NB4 (cell line): Measurements from ENCODE around the gene VEGFB.

Experiments used
- DNase-seq: peaks from one replicate; pipeline ENCODE4 v3.0.0; 2010; ENCODE audit warnings: low read depth
- H3K4me3 ChIP-seq: one replicate; pipeline ENCODE4 v1.5.1; 2011; ENCODE audit warnings: mild to moderate bottlenecking, low read depth, low read length, moderate library complexity
- MYC ChIP-seq: IDR thresholded peaks from 2 replicates; pipeline ENCODE4 v1.6.1; 2011; ENCODE audit warnings: low read depth, low read length
- POLR2A ChIP-seq: IDR thresholded peaks from 2 replicates; pipeline ENCODE4 v1.6.1; 2011; ENCODE audit warnings: mild to moderate bottlenecking; ENCODE audit not compliant: insufficient read length; ENCODE audit errors: extremely low read depth
- TF ChIP-seq, protein P1 (sequence below): IDR thresholded peaks from 2 replicates; pipeline ENCODE4 v1.6.1; 2011; ENCODE audit warnings: low read depth, low read length
- TF ChIP-seq, protein P2 (sequence below): IDR thresholded peaks from one replicate; pipeline ENCODE4 v1.5.1; 2012; ENCODE audit warnings: low read depth, low read length

Gene VEGFB

GRCh38 chr11:64238076-64238475 is 3.7 kb downstream of the VEGFB start:
- no peak for DNase-seq
- no peak overlapping the region for H3K4me3 ChIP-seq

GRCh38 chr11:64238999-64239398 is 4.6 kb downstream of the VEGFB start:
- TF ChIP-seq MYC = no peak
- TF ChIP-seq, protein P1, sequence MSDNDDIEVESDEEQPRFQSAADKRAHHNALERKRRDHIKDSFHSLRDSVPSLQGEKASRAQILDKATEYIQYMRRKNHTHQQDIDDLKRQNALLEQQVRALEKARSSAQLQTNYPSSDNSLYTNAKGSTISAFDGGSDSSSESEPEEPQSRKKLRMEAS = 0 out of 2 replicates have a peak, but pooled peaks have one; percentile 14
- DNase-seq = peak; percentile 47
- no peak overlapping the region for H3K4me3 ChIP-seq

More at GRCh38 chr11:64238076-64238475, 3.7 kb downstream of the VEGFB start:
- TF ChIP-seq, protein P2, sequence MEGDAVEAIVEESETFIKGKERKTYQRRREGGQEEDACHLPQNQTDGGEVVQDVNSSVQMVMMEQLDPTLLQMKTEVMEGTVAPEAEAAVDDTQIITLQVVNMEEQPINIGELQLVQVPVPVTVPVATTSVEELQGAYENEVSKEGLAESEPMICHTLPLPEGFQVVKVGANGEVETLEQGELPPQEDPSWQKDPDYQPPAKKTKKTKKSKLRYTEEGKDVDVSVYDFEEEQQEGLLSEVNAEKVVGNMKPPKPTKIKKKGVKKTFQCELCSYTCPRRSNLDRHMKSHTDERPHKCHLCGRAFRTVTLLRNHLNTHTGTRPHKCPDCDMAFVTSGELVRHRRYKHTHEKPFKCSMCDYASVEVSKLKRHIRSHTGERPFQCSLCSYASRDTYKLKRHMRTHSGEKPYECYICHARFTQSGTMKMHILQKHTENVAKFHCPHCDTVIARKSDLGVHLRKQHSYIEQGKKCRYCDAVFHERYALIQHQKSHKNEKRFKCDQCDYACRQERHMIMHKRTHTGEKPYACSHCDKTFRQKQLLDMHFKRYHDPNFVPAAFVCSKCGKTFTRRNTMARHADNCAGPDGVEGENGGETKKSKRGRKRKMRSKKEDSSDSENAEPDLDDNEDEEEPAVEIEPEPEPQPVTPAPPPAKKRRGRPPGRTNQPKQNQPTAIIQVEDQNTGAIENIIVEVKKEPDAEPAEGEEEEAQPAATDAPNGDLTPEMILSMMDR = no peak
- TF ChIP-seq, protein P1 = no peak
- no peak for TF ChIP-seq POLR2A
- no peak for TF ChIP-seq MYC

DNA sequence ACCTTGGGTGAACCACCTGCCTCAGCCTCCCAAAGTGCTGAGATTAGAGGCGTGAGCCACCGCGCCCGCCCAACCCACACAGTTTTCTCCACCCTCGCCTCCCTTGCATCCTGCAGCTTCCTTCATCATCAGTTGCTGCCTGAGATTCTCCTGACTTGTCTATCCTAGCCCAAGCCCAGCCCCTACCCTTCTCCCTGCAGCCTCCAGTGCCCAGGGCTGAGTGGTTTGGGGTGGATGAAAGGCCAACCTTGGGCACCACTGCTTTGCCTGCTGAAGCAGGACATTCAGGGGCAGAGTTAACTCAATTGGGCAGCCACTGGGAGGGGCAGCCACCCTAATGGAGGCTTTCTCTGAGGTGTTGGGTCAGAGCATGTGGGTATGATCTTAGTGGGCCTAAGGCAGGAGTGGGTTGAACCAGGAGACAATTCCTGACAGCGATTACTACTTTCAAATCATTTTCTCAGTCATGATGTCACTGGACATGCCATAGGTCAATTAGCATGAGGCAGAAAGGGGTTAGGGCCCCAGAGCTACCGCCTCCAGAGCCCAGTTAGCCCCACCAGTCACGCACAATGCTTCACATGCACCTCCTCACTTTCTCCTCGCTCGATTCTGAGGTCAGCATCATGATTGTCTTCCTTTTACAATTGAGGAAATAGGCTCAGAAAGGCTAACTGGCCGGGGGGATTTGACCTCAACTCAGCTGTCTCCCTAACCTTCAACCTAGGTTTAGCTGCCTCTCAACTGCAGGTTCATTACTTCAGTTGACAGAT is 5.5 kb downstream of the VEGFB start:
- peak overlapping the region; percentile 85 for H3K4me3 ChIP-seq
- TF ChIP-seq MYC = no peak; the same call in 1 of the 2 replicates
- no peak for TF ChIP-seq POLR2A
- TF ChIP-seq, protein P2 = no peak
- TF ChIP-seq, protein P1 = peak; percentile 75
- DNase-seq = peak; percentile 81

GRCh38 chr11:64240435-64241240 is 6.3 kb downstream of the VEGFB start, which contains the start of gene FKBP2:
TSS of gene FKBP2 (plus strand) at chr11:64241095. CDS start at chr11:64242388, 1,293 bp downstream.
- TF ChIP-seq MYC = peak; percentile 64; the same call in 1 of the 2 replicates
- TF ChIP-seq, protein P2 = no peak
- TF ChIP-seq, protein P1 = peak; percentile 64; the same call in 1 of the 2 replicates
- peak; percentile 89 for TF ChIP-seq POLR2A
- peak within 1 kb of the TSS; percentile 85 for H3K4me3 ChIP-seq
- peak; percentile 98 for DNase-seq

GRCh38 chr11:64241241-64241490 is 6.8 kb downstream of the VEGFB start:
- DNase-seq = peak; percentile 99
- H3K4me3 ChIP-seq = peak overlapping the region; percentile 71
- TF ChIP-seq, protein P2 = no peak
- TF ChIP-seq, protein P1 = no peak
- TF ChIP-seq POLR2A (no peak), MYC (no peak)
